GM12874 (cell line): ENCODE results near the gene LRP1B.

Experiments
- TF ChIP-seq, protein P1 (sequence below): IDR thresholded peaks from 2 replicates; pipeline ENCODE4 v1.5.1; 2011; ENCODE audit warnings: low read depth, mild to moderate bottlenecking, control low read depth, low read length, moderate library complexity; ENCODE audit not compliant: insufficient read depth

Gene LRP1B

DNA sequence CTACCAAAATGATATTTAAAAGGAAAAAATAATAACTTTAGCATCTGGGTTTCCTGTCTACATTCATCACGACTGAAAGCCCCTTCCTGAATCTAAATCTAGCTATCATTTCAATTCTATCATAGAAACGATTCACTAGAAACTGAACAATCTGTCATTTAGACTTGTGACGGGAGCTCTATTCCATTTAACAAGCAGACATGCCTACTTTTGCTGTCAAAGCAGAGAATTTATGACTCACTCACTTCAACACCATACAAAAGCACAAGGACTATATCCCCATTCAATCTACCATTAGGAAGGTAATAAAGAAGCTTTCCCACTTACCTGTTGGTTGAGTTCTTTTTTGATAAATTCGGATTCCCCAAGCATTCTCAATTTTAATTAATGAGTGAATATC is 1072.3 kb downstream of the LRP1B start:
- TF ChIP-seq, protein P1, sequence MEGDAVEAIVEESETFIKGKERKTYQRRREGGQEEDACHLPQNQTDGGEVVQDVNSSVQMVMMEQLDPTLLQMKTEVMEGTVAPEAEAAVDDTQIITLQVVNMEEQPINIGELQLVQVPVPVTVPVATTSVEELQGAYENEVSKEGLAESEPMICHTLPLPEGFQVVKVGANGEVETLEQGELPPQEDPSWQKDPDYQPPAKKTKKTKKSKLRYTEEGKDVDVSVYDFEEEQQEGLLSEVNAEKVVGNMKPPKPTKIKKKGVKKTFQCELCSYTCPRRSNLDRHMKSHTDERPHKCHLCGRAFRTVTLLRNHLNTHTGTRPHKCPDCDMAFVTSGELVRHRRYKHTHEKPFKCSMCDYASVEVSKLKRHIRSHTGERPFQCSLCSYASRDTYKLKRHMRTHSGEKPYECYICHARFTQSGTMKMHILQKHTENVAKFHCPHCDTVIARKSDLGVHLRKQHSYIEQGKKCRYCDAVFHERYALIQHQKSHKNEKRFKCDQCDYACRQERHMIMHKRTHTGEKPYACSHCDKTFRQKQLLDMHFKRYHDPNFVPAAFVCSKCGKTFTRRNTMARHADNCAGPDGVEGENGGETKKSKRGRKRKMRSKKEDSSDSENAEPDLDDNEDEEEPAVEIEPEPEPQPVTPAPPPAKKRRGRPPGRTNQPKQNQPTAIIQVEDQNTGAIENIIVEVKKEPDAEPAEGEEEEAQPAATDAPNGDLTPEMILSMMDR, result no peak

DNA sequence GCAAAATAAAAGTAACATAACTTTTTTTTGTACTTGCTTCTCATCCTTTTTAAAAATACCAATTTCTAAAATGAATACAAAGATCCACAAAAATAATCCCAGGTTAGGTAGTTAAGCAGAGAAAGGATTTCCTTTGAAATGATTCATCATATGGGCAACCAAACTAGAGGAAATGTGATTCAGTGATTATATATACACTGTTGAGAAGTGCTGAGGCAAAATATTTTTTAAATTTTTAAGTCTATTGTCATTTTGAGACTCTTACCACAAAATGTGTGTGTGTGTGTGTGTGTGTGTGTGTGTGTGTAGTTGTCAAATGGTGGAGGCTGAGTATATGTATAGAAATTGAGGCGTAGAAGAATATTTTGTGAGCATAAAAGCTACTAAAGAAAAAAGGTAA is 1075.3 kb downstream of the LRP1B start:
- TF ChIP-seq, protein P1, result no peak

DNA sequence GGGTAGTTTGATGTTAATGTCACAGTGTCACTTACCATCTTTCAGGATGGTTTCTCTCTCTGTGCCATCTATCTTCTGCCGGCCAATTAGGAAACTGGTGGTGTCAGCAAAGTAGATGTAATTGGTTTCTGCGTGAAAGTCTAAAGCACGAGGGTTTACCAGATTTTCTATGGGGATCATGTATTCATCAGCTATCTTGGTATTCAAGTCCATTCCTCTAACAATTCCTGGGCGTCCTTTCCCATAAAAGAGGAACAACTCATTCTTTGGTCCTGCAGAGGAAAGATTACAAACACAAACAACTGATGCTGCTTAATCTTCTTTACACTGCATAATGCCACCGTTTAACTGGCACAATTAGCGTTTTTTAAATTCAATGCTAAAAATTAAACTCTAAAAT is 1081.9 kb downstream of the LRP1B start:
- TF ChIP-seq, protein P1, result no peak

DNA sequence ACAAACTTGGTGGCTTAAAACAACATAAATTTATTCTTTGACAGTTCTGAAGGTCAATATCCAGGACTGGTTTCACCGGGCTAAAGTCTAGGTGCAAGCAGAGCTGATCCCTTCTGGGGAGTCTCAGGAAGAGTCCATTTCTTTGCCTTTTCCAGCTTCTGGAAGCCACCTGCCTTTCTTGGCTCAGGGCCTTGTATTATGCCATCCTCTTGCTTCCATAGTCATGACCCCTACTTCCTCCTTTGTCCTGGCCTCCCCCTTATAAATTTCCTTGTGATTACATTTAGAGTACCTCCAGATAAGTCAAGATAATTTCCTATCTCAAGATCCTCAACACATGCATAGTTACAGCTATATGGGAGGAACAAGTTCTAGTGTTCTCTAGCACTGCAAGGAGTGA is 1089.5 kb downstream of the LRP1B start:
- TF ChIP-seq, protein P1, result no peak

DNA sequence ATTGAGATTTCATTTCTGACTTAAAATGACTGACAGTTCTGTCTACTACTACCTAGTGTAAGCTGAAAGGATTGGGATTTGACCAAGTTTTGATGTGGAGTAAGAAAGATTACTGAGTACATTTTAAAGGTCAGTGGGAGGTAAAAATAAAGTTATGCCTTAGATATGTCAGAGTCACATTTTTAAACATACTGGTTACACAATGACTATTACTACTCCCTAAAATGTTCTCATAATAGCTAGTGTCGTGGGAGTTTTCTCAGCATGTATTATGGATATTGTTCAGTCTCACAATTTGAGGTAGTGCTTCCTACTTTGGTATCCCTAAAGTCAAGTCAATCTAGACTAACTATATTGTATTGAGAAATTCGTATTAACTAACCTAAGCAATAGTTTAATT is 1092.5 kb downstream of the LRP1B start:
- TF ChIP-seq, protein P1, result no peak

DNA sequence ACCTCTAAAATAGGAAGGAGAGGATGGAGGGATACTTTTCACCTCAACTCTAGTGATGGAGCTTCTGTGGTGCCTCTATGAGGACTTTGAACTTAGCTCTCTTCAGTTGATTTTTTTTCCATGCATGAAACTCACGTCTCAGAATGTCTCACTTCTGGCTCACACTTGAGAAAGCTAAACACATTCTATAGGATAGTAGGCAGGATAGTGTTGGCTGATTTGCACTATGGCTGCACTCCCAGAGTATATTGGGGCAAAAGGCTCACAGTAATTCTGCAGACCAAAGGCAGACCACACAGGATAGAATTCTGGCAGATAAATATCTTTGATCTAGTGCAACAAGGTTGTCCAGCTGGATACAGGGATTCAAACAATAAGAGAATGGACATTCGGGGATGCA is 1093.5 kb downstream of the LRP1B start:
- TF ChIP-seq, protein P1, result no peak

DNA sequence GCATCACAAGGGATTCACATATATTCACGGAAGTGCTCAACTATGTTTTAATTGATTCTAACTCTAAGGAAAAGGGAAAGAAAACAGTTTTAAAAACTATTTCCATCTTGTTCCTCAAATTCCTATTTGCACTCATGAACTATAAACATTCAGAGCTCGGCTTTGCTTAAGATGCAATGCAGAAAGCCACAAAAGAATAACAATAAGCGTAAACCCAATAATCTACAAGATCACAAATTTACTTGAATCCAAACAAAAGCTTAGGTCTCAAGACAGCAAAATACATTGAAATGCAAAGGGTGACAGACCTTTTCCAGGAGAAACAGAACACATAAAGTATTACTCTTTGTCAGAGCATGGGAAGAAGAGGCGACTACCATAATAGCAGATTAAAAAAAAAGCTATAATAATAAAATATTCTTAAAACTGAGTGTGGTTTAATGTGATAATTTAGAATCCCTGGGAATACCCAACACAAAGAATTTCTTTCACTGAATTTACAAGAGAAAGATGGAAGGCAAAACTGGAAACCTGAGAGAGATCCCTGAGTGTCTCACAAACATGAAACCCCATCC is 1094.9 kb downstream of the LRP1B start:
- TF ChIP-seq, protein P1, result no peak
